HUES64 (cell line): ENCODE results near the gene AFF3.

ENCODE experiments used
- H3K27ac ChIP-seq: 2 replicates; pipeline ENCODE4 v1.7.0; 2013; ENCODE audit warnings: low read depth, low read length, inconsistent platforms
- H3K27me3 ChIP-seq: 2 replicates; pipeline ENCODE4 v1.6.1; 2013; ENCODE audit warnings: mild to moderate bottlenecking, low read length; ENCODE audit not compliant: insufficient read depth
- H3K36me3 ChIP-seq: 2 replicates; pipeline ENCODE4 v1.6.1; 2013; ENCODE audit warnings: mild to moderate bottlenecking, low read length; ENCODE audit not compliant: insufficient read depth
- H3K4me1 ChIP-seq: 2 replicates; pipeline ENCODE4 v1.6.1; 2013; ENCODE audit warnings: mild to moderate bottlenecking, low read length, moderate library complexity; ENCODE audit not compliant: insufficient read depth
- H3K4me3 ChIP-seq: 2 replicates; pipeline ENCODE4 v1.5.1; 2013; ENCODE audit warnings: mild to moderate bottlenecking, low read length, moderate library complexity
- H3K9ac ChIP-seq: 2 replicates; pipeline ENCODE4 v1.6.1; 2013; ENCODE audit warnings: mild to moderate bottlenecking, low read depth, low read length
- H3K9me3 ChIP-seq: 2 replicates; pipeline ENCODE4 v1.6.1; 2013; ENCODE audit warnings: low read depth, low read length; ENCODE audit not compliant: insufficient read depth
- WGBS: fragments of 150-250, 120-280 bp; methylation state at CpG from one replicate; pipeline ENCODE4 v1.1.7; 2013; ENCODE audit warnings: missing lambda C conversion rate; 5-methylcytosine and 5-hydroxymethylcytosine counted together

AFF3 gene

DNA sequence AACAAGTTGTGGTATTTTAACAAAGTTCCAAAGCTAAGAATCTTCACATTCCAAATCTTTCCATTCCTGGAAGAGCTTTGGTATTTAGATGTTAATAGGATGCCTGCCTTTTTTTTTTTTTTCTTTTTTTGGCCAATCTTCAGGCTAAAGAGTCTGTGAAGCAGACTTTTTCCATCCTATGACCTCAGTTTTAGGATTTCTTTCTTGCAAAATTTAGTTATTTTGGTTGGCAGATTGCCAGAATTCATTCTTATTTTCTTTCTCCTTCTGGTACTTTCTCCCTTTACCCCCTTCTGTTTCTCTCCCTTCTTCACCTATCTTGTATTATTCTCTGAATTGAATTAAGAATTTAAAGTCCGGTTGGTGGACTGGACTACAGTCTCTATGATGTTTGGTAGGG, 434.8 kb downstream of the AFF3 start:
- Histone ChIP-seq H3K9ac (no peak overlapping the region), H3K27me3 (no peaks in the 10 kb centered on the region), H3K4me1 (peaks cover 29% of the 10 kb centered on the region), H3K9me3 (no peaks in the 10 kb centered on the region), H3K36me3 (no peaks in the 10 kb centered on the region), H3K27ac (peak overlapping the region; percentile 30; the same call in 1 of the 2 replicates), H3K4me3 (no peak overlapping the region)
- 43% methylated on average over 1 of the region's 1 CpG for WGBS

- no peaks in the 10 kb centered on the region for H3K27me3 ChIP-seq
- H3K9me3 ChIP-seq = no peaks in the 10 kb centered on the region
- no peak overlapping the region for H3K4me3 ChIP-seq
- peak overlapping the region; percentile 30; the same call in 1 of the 2 replicates for H3K27ac ChIP-seq
- H3K9ac ChIP-seq = no peak overlapping the region
- WGBS = 82% methylated on average over 4 of the region's 4 CpGs
- no peaks in the 10 kb centered on the region for H3K36me3 ChIP-seq
- peaks cover 29% of the 10 kb centered on the region for H3K4me1 ChIP-seq
Measured at GRCh38 chr2:99706735-99707134, 435.7 kb downstream of the AFF3 start.

DNA sequence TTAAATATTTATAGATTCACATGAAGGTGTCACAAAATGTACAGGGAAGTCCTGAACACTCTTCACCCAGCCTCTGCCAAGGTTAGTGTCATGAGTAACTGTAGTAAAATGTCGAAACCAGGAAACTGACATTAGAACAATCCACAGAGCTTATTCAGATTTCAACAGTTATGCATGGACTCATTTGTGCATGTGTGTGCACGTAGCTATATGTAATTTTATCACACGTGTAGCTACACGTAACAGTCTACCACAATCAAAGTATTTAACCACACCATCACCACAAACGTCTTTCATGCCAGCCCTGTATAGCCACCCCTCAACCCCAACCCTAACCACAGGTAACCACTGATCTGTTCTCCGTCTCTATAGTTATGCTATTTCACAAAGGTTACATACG, 440.9 kb downstream of the AFF3 start:
- Histone ChIP-seq H3K27ac (no peak overlapping the region), H3K36me3 (no peaks in the 10 kb centered on the region), H3K9ac (no peak overlapping the region), H3K4me1 (peaks cover 6% of the 10 kb centered on the region; the same call in 1 of the 2 replicates), H3K27me3 (no peaks in the 10 kb centered on the region), H3K4me3 (no peak overlapping the region), H3K9me3 (no peaks in the 10 kb centered on the region)
- WGBS = 92% methylated on average over 7 of the region's 7 CpGs

DNA sequence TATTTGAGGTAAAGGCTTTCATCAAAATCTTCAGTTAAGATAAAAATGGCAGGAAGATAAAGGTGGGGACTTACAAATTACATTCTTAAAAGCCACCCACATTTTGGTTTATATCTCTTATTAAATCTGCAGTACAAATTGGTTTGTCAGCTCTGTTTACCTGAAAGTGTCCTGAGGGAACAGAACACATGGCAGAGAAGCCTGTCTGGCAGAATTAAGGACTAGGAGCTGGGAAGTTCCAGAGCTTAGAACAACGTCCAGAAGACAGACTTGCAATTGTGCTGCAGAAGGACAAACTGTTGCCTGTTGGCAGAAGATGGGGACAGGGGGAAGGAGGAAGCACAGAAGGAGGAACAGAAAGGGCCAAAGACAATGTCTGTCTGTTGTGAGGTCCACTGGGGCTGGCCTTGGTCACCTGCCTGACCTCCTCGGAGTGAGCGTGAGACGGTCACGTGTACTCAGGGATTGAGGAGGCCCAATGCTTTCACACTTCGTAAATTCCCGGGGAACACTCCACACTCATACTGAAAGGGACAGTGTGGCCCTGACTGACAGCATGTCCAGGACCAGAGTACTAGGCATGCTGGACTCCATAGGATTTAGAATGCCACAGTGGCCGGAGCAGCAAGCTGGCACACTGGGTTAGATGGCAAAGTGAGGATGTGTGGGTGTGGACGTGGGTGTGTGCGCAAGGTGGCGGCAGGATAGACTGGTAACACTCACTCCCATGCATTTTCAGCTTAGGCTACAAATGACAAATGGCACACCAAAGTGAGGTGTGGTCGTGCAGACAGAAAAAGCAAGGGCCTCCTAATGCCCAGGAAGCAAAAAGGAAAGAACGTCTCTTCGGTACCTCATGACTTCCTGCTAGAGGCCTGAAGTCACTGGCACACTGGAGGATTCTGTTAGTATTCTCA, 441.6 kb downstream of the AFF3 start:
- H3K9ac ChIP-seq = no peak overlapping the region
- no peaks in the 10 kb centered on the region; the same call in 1 of the 2 replicates for H3K4me1 ChIP-seq
- H3K4me3 ChIP-seq = no peak overlapping the region
- H3K36me3 ChIP-seq = no peaks in the 10 kb centered on the region
- no peak overlapping the region for H3K27ac ChIP-seq
- H3K27me3 ChIP-seq = no peaks in the 10 kb centered on the region
- 94% methylated on average over 14 of the region's 14 CpGs for WGBS
- H3K9me3 ChIP-seq = no peaks in the 10 kb centered on the region

GRCh38 chr2:99698896-99699295, 443.5 kb downstream of the AFF3 start:
- Histone ChIP-seq H3K27me3 (no peaks in the 10 kb centered on the region), H3K36me3 (no peaks in the 10 kb centered on the region), H3K4me3 (no peak overlapping the region), H3K4me1 (no peaks in the 10 kb centered on the region; the same call in 1 of the 2 replicates), H3K9me3 (no peaks in the 10 kb centered on the region), H3K9ac (no peak overlapping the region), H3K27ac (no peak overlapping the region)
- 96% methylated on average over 2 of the region's 2 CpGs for WGBS

DNA sequence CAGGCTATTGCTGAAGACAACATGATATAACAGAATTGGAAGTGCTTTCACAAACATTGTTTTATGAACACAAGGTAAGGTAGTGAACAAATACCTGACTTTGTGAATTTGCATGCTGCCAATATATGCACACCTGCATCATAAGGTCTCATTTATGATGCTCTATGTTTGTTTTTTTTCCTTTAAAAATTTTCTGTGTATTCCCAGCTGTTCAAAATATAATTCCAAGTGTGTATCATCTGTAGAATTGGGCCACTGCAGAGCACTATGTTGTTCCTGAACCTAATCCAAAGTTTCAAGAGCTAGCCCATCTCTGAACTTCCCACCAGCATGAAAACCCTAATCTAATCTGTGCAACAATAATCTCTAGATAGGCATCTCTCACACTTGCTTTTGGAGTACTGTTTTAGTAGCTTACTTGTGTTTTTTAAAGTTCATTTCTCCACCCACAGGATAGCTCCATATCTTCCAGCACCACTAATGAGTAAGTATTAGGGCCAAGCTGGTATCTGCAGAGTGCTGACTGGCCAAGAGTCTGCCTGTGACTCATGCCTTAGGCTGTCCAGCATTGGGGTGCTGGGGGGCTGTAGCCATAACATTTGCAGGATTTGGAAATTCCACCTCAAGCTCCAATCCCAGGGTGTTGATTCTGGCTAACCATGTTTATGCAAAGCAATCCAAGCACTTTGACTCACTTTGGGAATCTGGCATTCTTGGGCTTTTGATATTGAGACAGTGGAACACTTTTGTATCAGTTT, 444.4 kb downstream of the AFF3 start:
- H3K36me3 ChIP-seq = no peaks in the 10 kb centered on the region
- no peaks in the 10 kb centered on the region; the same call in 1 of the 2 replicates for H3K4me1 ChIP-seq
- H3K27ac ChIP-seq = no peak overlapping the region
- no peaks in the 10 kb centered on the region for H3K27me3 ChIP-seq
- H3K4me3 ChIP-seq = no peak overlapping the region
- no peak overlapping the region for H3K9ac ChIP-seq
- H3K9me3 ChIP-seq = no peaks in the 10 kb centered on the region

DNA sequence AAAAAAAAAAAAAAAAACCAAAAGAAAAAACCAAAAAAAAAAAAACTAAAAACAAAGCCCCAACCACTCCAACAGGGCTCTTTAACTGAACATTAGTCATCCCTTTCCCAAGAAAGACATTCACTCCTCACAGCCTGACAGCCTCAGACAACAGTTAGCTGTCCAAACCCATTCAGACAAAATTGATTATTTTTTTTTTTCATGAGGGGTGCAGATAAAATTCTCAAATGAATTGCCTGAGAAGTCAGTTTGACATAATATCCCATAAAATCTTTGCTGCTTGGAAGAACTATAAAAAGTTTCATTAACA, 446.5 kb downstream of the AFF3 start:
- no peak overlapping the region for H3K4me3 ChIP-seq
- no peaks in the 10 kb centered on the region for H3K36me3 ChIP-seq
- no peaks in the 10 kb centered on the region for H3K27me3 ChIP-seq
- H3K27ac ChIP-seq = no peak overlapping the region
- H3K9ac ChIP-seq = no peak overlapping the region
- no peaks in the 10 kb centered on the region; the same call in 1 of the 2 replicates for H3K4me1 ChIP-seq
- no peaks in the 10 kb centered on the region for H3K9me3 ChIP-seq

DNA sequence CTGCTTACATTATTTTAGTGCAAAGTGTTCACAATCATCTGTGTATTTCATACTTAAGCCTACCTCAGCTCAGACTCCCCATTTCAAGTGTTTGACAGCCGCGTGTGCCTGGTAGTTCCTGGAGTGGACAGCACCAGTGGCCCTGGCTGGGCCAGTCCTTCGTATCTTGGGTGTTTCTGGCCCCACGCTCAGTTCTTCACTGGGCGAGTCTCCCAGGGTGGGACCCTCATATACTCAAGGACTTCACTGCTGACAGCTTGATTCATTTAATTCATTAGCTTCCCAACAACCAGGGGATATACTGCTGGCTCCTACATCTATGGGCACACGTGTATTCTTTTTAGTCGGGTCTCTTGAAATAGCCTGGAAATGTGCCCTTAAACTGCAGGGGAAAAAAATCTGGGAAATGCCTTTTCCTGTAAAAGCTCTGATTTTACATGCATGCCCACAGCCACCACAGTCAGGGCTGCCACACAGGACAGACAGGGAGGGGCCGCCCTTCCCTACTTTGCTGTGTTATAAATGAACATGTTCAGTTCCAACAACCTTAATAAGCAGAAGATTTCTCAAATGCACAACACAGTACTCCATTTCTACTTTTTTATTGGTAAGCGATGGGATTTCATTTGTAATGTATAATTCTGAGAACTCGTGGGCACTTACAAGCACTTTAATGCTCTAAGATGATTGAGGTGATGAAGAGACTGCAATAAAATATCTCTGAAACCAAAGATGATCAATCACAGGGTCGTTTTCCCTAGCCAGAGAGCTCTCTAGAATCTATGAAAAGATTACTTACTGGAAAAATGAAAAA, 447.1 kb downstream of the AFF3 start:
- Histone ChIP-seq H3K9me3 (no peaks in the 10 kb centered on the region), H3K4me1 (no peaks in the 10 kb centered on the region; the same call in 1 of the 2 replicates), H3K36me3 (no peaks in the 10 kb centered on the region), H3K4me3 (no peak overlapping the region), H3K27me3 (no peaks in the 10 kb centered on the region), H3K27ac (no peak overlapping the region), H3K9ac (no peak overlapping the region)
- 96% methylated on average over 9 of the region's 11 CpGs for WGBS

- H3K27ac ChIP-seq = no peak overlapping the region
- no peaks in the 10 kb centered on the region; the same call in 1 of the 2 replicates for H3K4me1 ChIP-seq
- no peaks in the 10 kb centered on the region for H3K9me3 ChIP-seq
- 88% methylated on average over 6 of the region's 7 CpGs for WGBS
- no peak overlapping the region for H3K9ac ChIP-seq
- H3K4me3 ChIP-seq = no peak overlapping the region
- H3K27me3 ChIP-seq = no peaks in the 10 kb centered on the region
- H3K36me3 ChIP-seq = no peaks in the 10 kb centered on the region
Measured at GRCh38 chr2:99694331-99694730, 448.1 kb downstream of the AFF3 start.

DNA sequence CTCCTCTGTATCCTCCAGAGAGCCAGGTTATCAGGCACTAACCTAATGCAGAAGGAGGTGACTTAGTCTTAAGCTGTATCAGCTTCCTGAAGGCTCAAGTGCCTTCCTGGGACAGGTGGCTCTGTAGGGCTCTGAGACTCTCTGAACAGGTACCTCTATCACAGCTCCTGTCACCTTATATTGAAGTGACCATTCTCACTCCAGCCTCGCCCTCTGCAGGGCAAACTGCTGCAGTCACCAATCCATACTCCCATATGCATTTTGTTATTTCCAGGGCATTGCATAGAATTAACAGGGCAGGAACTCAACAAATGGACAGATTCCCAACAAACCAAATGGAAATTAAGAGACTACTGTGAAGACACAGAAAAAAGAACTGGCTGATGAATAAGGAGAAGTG, 449.6 kb downstream of the AFF3 start:
- Histone ChIP-seq H3K4me3 (no peak overlapping the region), H3K27me3 (no peaks in the 10 kb centered on the region), H3K9me3 (no peaks in the 10 kb centered on the region), H3K27ac (no peak overlapping the region), H3K9ac (no peak overlapping the region), H3K36me3 (no peaks in the 10 kb centered on the region), H3K4me1 (no peaks in the 10 kb centered on the region)
- 70% methylated on average over 1 of the region's 1 CpG for whole genome bisulfite sequencing

GRCh38 chr2:99691926-99692325, 450.5 kb downstream of the AFF3 start:
- WGBS = 97% methylated on average over 4 of the region's 4 CpGs
- no peak overlapping the region for H3K27ac ChIP-seq
- no peaks in the 10 kb centered on the region for H3K4me1 ChIP-seq
- no peaks in the 10 kb centered on the region for H3K9me3 ChIP-seq
- no peak overlapping the region for H3K4me3 ChIP-seq
- H3K36me3 ChIP-seq = no peaks in the 10 kb centered on the region
- H3K27me3 ChIP-seq = no peaks in the 10 kb centered on the region
- H3K9ac ChIP-seq = no peak overlapping the region
